Liver (tissue), 9 donors: ENCODE data around the gene CCDC196. TPM values are rescaled to one million over a fixed set of nuclear protein-coding genes. Genes with fewer than 3 reads are reported as not detected.

Experiments
- DNase-seq: peaks from one replicate; pipeline ENCODE4 v3.0.0-alpha.2; 2017; ENCODE audit warnings: low spot score
- H3K27ac ChIP-seq, 2 donors: one replicate each; pipeline ENCODE4 v1.7.0; 2013; ENCODE audit warnings: inconsistent platforms in 2 of 2, low read length in 2 of 2, control low read depth in 1 of 2, low read depth in 1 of 2, mild to moderate bottlenecking in 1 of 2
- H3K27me3 ChIP-seq, 4 donors: one replicate each; pipeline versions ENCODE4 v1.6.1 to v1.7.0; 2013; ENCODE audit warnings: low read length in 3 of 4, inconsistent platforms in 1 of 4, mild to moderate bottlenecking in 1 of 4, moderate library complexity in 1 of 4; ENCODE audit not compliant: control insufficient read depth in 4 of 4, insufficient read depth in 4 of 4
- H3K36me3 ChIP-seq, 4 donors: one replicate each; pipeline versions ENCODE4 v1.6.1 to v1.7.0; 2013; ENCODE audit warnings: low read length in 3 of 4, mild to moderate bottlenecking in 3 of 4, low read depth in 1 of 4, moderate library complexity in 1 of 4; ENCODE audit not compliant: control insufficient read depth in 4 of 4, insufficient read depth in 3 of 4
- H3K4me1 ChIP-seq, 4 donors: one replicate each; pipeline versions ENCODE4 v1.6.1 to v1.7.0; 2013; ENCODE audit warnings: low read length in 3 of 4, mild to moderate bottlenecking in 3 of 4, moderate library complexity in 1 of 4; ENCODE audit not compliant: control insufficient read depth in 4 of 4, insufficient read depth in 4 of 4
- H3K4me3 ChIP-seq, 3 donors: one replicate each; pipeline versions ENCODE4 v1.6.1 to v1.7.0; 2013; ENCODE audit warnings: low read length in 3 of 3, control low read depth in 1 of 3, low read depth in 1 of 3, mild to moderate bottlenecking in 1 of 3
- H3K9ac ChIP-seq, 2 donors: one replicate each; pipeline ENCODE4 v1.7.0; 2013; ENCODE audit warnings: low read length in 2 of 2, mild to moderate bottlenecking in 2 of 2, moderate library complexity in 2 of 2, control low read depth in 1 of 2, low read depth in 1 of 2
- H3K9me3 ChIP-seq, 4 donors: one replicate each; pipeline versions ENCODE4 v1.6.1 to v1.7.0; 2013; ENCODE audit warnings: low read length in 3 of 4; ENCODE audit not compliant: control insufficient read depth in 4 of 4
- CTCF ChIP-seq: fragments of 150-350 bp; IDR thresholded peaks from 2 replicates; pipeline ENCODE4 v1.5.1; 2017; ENCODE audit warnings: improper control_type of control experiment, low read depth, low read length; ENCODE audit not compliant: missing input control
- EGR1 ChIP-seq, 2 donors: IDR thresholded peaks; 2 replicates each; pipeline ENCODE4 v1.6.1; 2016 to 2018; ENCODE audit warnings: antibody characterized with exemption in 2 of 2, low read depth in 2 of 2
- FOXA1 ChIP-seq: IDR thresholded peaks from 2 replicates; pipeline ENCODE4 v1.6.1; 2016; ENCODE audit warnings: antibody characterized with exemption
- FOXA2 ChIP-seq: IDR thresholded peaks from 2 replicates; pipeline ENCODE4 v1.6.1; 2016; ENCODE audit warnings: antibody characterized with exemption
- GABPA ChIP-seq, 2 donors: IDR thresholded peaks in 1 of 2; conservative IDR thresholded peaks in 1 of 2; 2 replicates each; pipeline ENCODE4 v1.6.1; 2016; ENCODE audit warnings: antibody characterized with exemption in 2 of 2, mild to moderate bottlenecking in 1 of 2, moderate library complexity in 1 of 2
- HNF4A ChIP-seq, 2 donors: conservative IDR thresholded peaks; 2 replicates each; pipeline ENCODE4 v1.6.1; 2016; ENCODE audit warnings: antibody characterized with exemption in 2 of 2, mild to moderate bottlenecking in 2 of 2
- HNF4G ChIP-seq: IDR thresholded peaks from 2 replicates; pipeline ENCODE4 v1.6.1; 2016; ENCODE audit warnings: antibody characterized with exemption
- JUND ChIP-seq, 2 donors: IDR thresholded peaks; 2 replicates each; pipeline ENCODE4 v1.6.1; 2016; ENCODE audit warnings: antibody characterized with exemption in 2 of 2
- RAD21 ChIP-seq, 2 donors: IDR thresholded peaks; 2 replicates each; pipeline ENCODE4 v1.6.1; 2016; ENCODE audit warnings: antibody characterized with exemption in 2 of 2, mild to moderate bottlenecking in 2 of 2
- REST ChIP-seq: IDR thresholded peaks from 2 replicates; pipeline ENCODE4 v1.6.1; 2016; ENCODE audit warnings: antibody characterized with exemption, mild to moderate bottlenecking
- RXRA ChIP-seq, 2 donors: IDR thresholded peaks; 2 replicates each; pipeline ENCODE4 v1.6.1; 2017 to 2018; ENCODE audit warnings: antibody characterized with exemption in 2 of 2, mild to moderate bottlenecking in 1 of 2
- SP1 ChIP-seq: IDR thresholded peaks from 2 replicates; pipeline ENCODE4 v1.6.1; 2018; ENCODE audit warnings: antibody characterized with exemption, mild to moderate bottlenecking
- TAF1 ChIP-seq: conservative IDR thresholded peaks from 2 replicates; pipeline ENCODE4 v1.6.1; 2016; ENCODE audit warnings: antibody characterized with exemption, mild to moderate bottlenecking
- YY1 ChIP-seq: IDR thresholded peaks from 2 replicates; pipeline ENCODE4 v1.6.1; 2016; ENCODE audit warnings: antibody characterized with exemption, mild to moderate bottlenecking
- ZBTB33 ChIP-seq: IDR thresholded peaks from 2 replicates; pipeline ENCODE4 v1.6.1; 2016; ENCODE audit warnings: antibody characterized with exemption
- WGBS: extraction: QIAGEN DNeasy Blood & Tissue Kit; methylation state at CpG from one replicate; pipeline ENCODE4 v1.1.7; 2013; 5-methylcytosine and 5-hydroxymethylcytosine counted together
- polyA plus RNA-seq, 2 donors: library from polyadenylated mRNA; stranded (reverse) in 1 of 2; unstranded in 1 of 2; fragments of 200-250 nt in 1 of 2; fragments of >200 nt in 1 of 2; fragmentation: Nextera tagmentation in 1 of 2; extraction: Ambion mirVana in 1 of 2; gene quantifications; one replicate each; pipeline versions ENCODE4 v1.2.1 to v1.2.3, GENCODE V29; 2013 to 2015
- total RNA-seq, 2 donors: library from RNA; depleted of rRNA; stranded (reverse); fragments of >200 nt; gene quantifications; one replicate each; pipeline ENCODE4 v1.2.3, GENCODE V29; 2014
- donor health status: healthy.
- donor health status: healthy.
- donor health status: healthy.
- donor health status: healthy.
- donor health status: healthy.

The CCDC196 gene
- total and polyA plus RNA-seq, 4 donors = 5.4 to 11.4 (median 5.7) TPM; not detected in 1

DNA sequence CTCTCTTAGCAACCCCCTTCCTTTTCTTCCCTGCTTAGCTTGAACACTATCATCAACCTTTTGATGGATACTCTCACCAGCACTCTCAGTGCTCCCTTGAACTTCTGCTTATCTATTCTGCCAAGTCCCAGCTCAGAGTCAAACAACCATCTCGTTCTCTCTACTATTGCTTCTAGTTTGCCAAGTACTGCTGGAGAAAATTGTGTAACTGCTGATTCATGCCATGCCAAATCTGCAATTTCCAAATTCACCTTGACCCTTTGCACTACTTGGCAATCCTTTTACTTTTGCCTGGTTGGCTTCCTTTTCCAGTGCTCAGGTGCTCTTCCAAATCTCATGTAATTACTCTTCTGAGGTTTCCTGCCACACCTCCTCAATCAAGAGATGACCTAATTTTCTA, 2.8 kb upstream of the CCDC196 start (continued):
- TF ChIP-seq ZBTB33 (peak; percentile 93), EGR1 (IDR thresholded peaks at IDR 0.05; ENCODE audit: low read depth in 2 of 2) (peak in 1 of 2 donors; percentile 72), GABPA (IDR thresholded peaks at IDR 0.05 in 1 of 2, conservative IDR thresholded peaks at IDR 0.05 in 1 of 2) (peak in 1 of 2 donors; percentile 57), FOXA2 (peak; percentile 45)

GRCh38 chr14:66485029-66485428, 1.1 kb upstream of the CCDC196 start:
- no peak overlapping the region for H3K4me3 ChIP-seq
- 36% methylated on average over 3 of the region's 3 CpGs for WGBS
- no peaks in the 10 kb centered on the region for H3K9me3 ChIP-seq
- DNase-seq = no peak
- H3K9ac ChIP-seq = no peak overlapping the region
- H3K4me1 ChIP-seq = peaks cover 10 to 33% (median 27%) of the 10 kb centered on the region in 4 donors
- no peaks in the 10 kb centered on the region for H3K27me3 ChIP-seq
- no peaks in the 10 kb centered on the region for H3K36me3 ChIP-seq
- TF ChIP-seq CTCF (no peak), HNF4A (conservative IDR thresholded peaks at IDR 0.05) (peak in 1 of 2 donors; percentile 46), FOXA2 (peak; percentile 33), YY1 (peak; percentile 38), FOXA1 (no peak), RAD21 (IDR thresholded peaks at IDR 0.05) (peak in 1 of 2 donors; percentile 6), RXRA (IDR thresholded peaks at IDR 0.05) (peak in 1 of 2 donors; percentile 65), JUND (IDR thresholded peaks at IDR 0.05) (peak; percentile 10 to 12)
- no peak overlapping the region for H3K27ac ChIP-seq

GRCh38 chr14:66487164-66487563, 993 bp downstream of the CCDC196 start:
- no peaks in the 10 kb centered on the region for H3K27me3 ChIP-seq
- 79% methylated on average over 2 of the region's 2 CpGs for WGBS
- peaks cover 13 to 48% (median 38%) of the 10 kb centered on the region in 4 donors for H3K4me1 ChIP-seq
- TF ChIP-seq YY1 (no peak), ZBTB33 (no peak), HNF4G (no peak), TAF1 (no peak), JUND (IDR thresholded peaks at IDR 0.05) (no peak), CTCF (no peak), SP1 (no peak), GABPA (IDR thresholded peaks at IDR 0.05 in 1 of 2, conservative IDR thresholded peaks at IDR 0.05 in 1 of 2) (no peak), REST (no peak), HNF4A (conservative IDR thresholded peaks at IDR 0.05) (no peak)
- DNase-seq = no peak
- no peak overlapping the region for H3K27ac ChIP-seq
- no peaks in the 10 kb centered on the region for H3K36me3 ChIP-seq
- no peak overlapping the region for H3K9ac ChIP-seq
- H3K9me3 ChIP-seq = no peaks in the 10 kb centered on the region
- H3K4me3 ChIP-seq = no peak overlapping the region
